AG10803 (cell line): ENCODE data around the gene ARID4A.

Experiments
- DNase-seq: peaks from one replicate; pipeline ENCODE4 v3.0.0; 2010; ENCODE audit warnings: low read depth
- H3K4me3 ChIP-seq: 2 replicates; pipeline ENCODE4 v1.5.1; 2011; ENCODE audit warnings: mild to moderate bottlenecking, low read length, control low read depth
- CTCF ChIP-seq: conservative IDR thresholded peaks from 2 replicates; pipeline ENCODE4 v1.5.1; 2011; ENCODE audit warnings: mild to moderate bottlenecking, low read length, control low read depth, inconsistent platforms

The ARID4A gene

GRCh38 chr14:58367296-58367695, 68.9 kb downstream of the ARID4A start:
- DNase-seq = no peak
- no peak for TF ChIP-seq CTCF
- H3K4me3 ChIP-seq = no peak overlapping the region

- no peak for DNase-seq
- no peak overlapping the region for H3K4me3 ChIP-seq
- TF ChIP-seq CTCF = no peak
These were observed 70.6 kb downstream of the ARID4A start for GRCh38 chr14:58368956-58369355.

GRCh38 chr14:58376791-58377190, 78.4 kb downstream of the ARID4A start:
- TF ChIP-seq CTCF = no peak
- no peak overlapping the region for H3K4me3 ChIP-seq
- DNase-seq = no peak

- TF ChIP-seq CTCF = no peak
These were observed 92.5 kb downstream of the ARID4A start for GRCh38 chr14:58390830-58391229.

GRCh38 chr14:58395562-58395811, 97.1 kb downstream of the ARID4A start:
- H3K4me3 ChIP-seq = peak overlapping the region; percentile 54
- TF ChIP-seq CTCF = peak; percentile 20; the same call in 1 of the 2 replicates
- DNase-seq = no peak

More at GRCh38 chr14:58390830-58391229, 92.5 kb downstream of the ARID4A start:
- H3K4me3 ChIP-seq = no peak overlapping the region
- no peak for DNase-seq

- peak within 1 kb of the TSS; percentile 55 for H3K4me3 ChIP-seq
- no peak; the same call in 1 of the 2 replicates for TF ChIP-seq CTCF
- peak; percentile 50 for DNase-seq
These were observed 97.7 kb downstream of the ARID4A start, which contains the start of gene TOMM20L for GRCh38 chr14:58395812-58396788. TOMM20L (plus strand) TSS chr14:58395930; CDS start chr14:58395958, 28 bp downstream.

GRCh38 chr14:58397156-58397555, 98.8 kb downstream of the ARID4A start:
- TF ChIP-seq CTCF = no peak
- no peak for DNase-seq
- H3K4me3 ChIP-seq = no peak overlapping the region
